ENCODE results near the gene COL4A3.
A peak's percentile ranks its signal among the peaks of the same experiment; 100 is the strongest.

COL4A3 gene

GRCh38 chr2:227267410-227268115 is 103.1 kb downstream of the COL4A3 start:
- TF ChIP-seq, protein P1, sequence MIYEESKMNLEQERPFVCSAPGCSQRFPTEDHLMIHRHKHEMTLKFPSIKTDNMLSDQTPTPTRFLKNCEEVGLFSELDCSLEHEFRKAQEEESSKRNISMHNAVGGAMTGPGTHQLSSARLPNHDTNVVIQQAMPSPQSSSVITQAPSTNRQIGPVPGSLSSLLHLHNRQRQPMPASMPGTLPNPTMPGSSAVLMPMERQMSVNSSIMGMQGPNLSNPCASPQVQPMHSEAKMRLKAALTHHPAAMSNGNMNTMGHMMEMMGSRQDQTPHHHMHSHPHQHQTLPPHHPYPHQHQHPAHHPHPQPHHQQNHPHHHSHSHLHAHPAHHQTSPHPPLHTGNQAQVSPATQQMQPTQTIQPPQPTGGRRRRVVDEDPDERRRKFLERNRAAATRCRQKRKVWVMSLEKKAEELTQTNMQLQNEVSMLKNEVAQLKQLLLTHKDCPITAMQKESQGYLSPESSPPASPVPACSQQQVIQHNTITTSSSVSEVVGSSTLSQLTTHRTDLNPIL (CRISPR knock-in tag; IDR thresholded peaks at IDR 0.05; ENCODE audit: low read depth): no peak
- TF ChIP-seq TSHZ2 (CRISPR knock-in tag; IDR thresholded peaks at IDR 0.05) (no peak), BACH2 (CRISPR knock-in tag; IDR thresholded peaks at IDR 0.05; ENCODE audit: borderline replicate concordance) (no peak), ARNTL (CRISPR knock-in tag; IDR thresholded peaks at IDR 0.05; ENCODE audit: borderline replicate concordance, low read depth) (no peak), CSRNP3 (CRISPR knock-in tag; IDR thresholded peaks at IDR 0.05) (no peak), OSR1 (CRISPR knock-in tag; IDR thresholded peaks at IDR 0.05) (no peak), ZNF8 (CRISPR knock-in tag; IDR thresholded peaks at IDR 0.05) (no peak)
- no peak for ATAC-seq

GRCh38 chr2:227280895-227281294 is 116.5 kb downstream of the COL4A3 start:
- TF ChIP-seq ISL1 (CRISPR knock-in tag; IDR thresholded peaks at IDR 0.05) (no peak), TOX (CRISPR knock-in tag; IDR thresholded peaks at IDR 0.05; ENCODE audit: borderline replicate concordance) (no peak), RARB (CRISPR knock-in tag; IDR thresholded peaks at IDR 0.05) (no peak), ZFP30 (CRISPR knock-in tag; IDR thresholded peaks at IDR 0.05) (no peak), ZFP3 (CRISPR knock-in tag; IDR thresholded peaks at IDR 0.05) (no peak), SNAI2 (CRISPR knock-in tag; IDR thresholded peaks at IDR 0.05) (no peak), CSRNP3 (CRISPR knock-in tag; IDR thresholded peaks at IDR 0.05) (no peak), CSDC2 (CRISPR knock-in tag; IDR thresholded peaks at IDR 0.05) (no peak), OSR1 (CRISPR knock-in tag; IDR thresholded peaks at IDR 0.05) (no peak), ARNTL (CRISPR knock-in tag; IDR thresholded peaks at IDR 0.05; ENCODE audit: borderline replicate concordance, low read depth) (no peak), TCF4 (CRISPR knock-in tag; IDR thresholded peaks at IDR 0.05; ENCODE audit: borderline replicate concordance) (no peak), ZNF565 (CRISPR knock-in tag; conservative IDR thresholded peaks at IDR 0.05; ENCODE audit: low read depth) (no peak), GLIS3 (CRISPR knock-in tag; IDR thresholded peaks at IDR 0.05) (no peak), TSHZ2 (CRISPR knock-in tag; IDR thresholded peaks at IDR 0.05) (no peak)
- TF ChIP-seq, protein P1 (CRISPR knock-in tag; IDR thresholded peaks at IDR 0.05; ENCODE audit: low read depth): no peak
- peak; percentile 51; the same call in 2 of the 3 replicates for ATAC-seq

Data from SK-N-SH treated with all-trans-retinoic acid at 6 μM for 48 hours (cell line).